ENCODE measurements around the gene AGPAT1. TPM values are rescaled to one million over a fixed set of nuclear protein-coding genes. Genes with fewer than 3 reads are reported as not detected.

AGPAT1 gene
- total RNA-seq, 1 donor from 2014 or later = 57.2 TPM

DNA sequence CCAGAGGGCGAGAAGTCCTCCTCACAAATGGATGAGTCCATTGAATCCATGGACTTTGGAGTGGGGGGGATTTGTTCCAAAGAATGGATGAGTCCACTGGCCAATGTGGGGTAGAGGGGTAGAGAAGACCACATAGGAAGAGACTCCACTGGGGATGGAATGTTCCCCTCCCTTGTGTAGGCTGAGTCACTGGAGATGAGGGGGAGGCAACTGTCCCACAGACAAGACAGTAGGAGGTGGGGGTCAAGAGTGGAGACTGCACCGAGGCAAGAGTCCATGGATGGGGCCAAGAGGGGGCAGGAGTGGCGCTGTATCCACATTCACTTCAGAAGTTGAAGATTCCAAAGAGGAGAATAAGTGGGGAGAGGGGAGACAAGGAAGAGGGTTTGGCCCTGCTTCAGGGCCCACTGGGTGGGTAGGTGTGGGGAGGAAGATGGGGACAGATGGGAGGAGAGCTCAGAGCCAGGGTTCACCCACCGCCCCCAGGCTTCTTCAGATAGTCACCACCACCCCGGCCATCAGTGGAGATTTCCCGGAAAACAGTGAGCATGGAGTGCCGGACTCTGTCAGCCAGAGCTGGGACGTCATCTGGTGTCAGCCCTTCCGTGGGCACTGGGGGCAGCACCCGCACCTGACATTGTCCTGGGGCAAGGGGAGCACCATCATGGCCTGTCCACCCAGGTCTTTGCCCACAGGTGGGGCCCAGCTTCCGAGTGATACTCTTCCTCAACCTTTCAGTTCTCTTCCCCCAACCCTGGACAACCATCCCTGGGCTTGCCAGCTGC, 6.9 kb downstream of the AGPAT1 start:
- no peak for DNase-seq (ENCODE audit: low read depth)
- Histone ChIP-seq H3K4me3 (ENCODE audit: low read depth, low read length) (no peak overlapping the region), H3K36me3 (ENCODE audit: control insufficient read depth, insufficient read depth, low read length) (peaks cover 4% of the 10 kb centered on the region), H3K27me3 (ENCODE audit: control insufficient read depth, insufficient read depth, low read length) (no peaks in the 10 kb centered on the region)
- TF ChIP-seq, protein P1, sequence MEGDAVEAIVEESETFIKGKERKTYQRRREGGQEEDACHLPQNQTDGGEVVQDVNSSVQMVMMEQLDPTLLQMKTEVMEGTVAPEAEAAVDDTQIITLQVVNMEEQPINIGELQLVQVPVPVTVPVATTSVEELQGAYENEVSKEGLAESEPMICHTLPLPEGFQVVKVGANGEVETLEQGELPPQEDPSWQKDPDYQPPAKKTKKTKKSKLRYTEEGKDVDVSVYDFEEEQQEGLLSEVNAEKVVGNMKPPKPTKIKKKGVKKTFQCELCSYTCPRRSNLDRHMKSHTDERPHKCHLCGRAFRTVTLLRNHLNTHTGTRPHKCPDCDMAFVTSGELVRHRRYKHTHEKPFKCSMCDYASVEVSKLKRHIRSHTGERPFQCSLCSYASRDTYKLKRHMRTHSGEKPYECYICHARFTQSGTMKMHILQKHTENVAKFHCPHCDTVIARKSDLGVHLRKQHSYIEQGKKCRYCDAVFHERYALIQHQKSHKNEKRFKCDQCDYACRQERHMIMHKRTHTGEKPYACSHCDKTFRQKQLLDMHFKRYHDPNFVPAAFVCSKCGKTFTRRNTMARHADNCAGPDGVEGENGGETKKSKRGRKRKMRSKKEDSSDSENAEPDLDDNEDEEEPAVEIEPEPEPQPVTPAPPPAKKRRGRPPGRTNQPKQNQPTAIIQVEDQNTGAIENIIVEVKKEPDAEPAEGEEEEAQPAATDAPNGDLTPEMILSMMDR (IDR thresholded peaks at IDR 0.05; ENCODE audit: insufficient read depth, low read length, poor library complexity, severe bottlenecking) = no peak

DNA sequence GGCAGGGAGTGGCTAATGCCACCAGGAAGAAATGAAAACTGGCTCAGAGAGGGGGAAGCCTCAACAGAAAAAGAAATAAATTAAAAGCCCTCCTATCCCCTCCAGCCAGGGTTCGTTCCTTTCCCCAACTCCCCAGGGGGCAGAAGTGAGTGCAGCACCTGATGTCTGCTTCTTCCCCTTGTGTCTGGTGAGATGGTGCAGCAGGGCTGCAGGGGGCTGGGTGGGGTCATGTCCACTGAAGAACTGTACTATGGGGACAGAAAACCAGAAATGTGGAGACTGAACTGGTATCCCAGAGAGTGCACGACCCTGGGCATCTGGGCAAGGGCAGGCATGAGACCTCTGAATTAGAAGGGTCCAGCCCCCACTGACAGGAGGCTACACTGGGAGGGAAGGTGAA, 7.5 kb downstream of the AGPAT1 start:
- DNase-seq (ENCODE audit: low read depth) = no peak
- TF ChIP-seq, protein P1 (IDR thresholded peaks at IDR 0.05; ENCODE audit: insufficient read depth, low read length, poor library complexity, severe bottlenecking) = no peak
- Histone ChIP-seq H3K36me3 (ENCODE audit: control insufficient read depth, insufficient read depth, low read length) (peaks cover 4% of the 10 kb centered on the region), H3K4me3 (ENCODE audit: low read depth, low read length) (no peak overlapping the region), H3K27me3 (ENCODE audit: control insufficient read depth, insufficient read depth, low read length) (no peaks in the 10 kb centered on the region)

DNA sequence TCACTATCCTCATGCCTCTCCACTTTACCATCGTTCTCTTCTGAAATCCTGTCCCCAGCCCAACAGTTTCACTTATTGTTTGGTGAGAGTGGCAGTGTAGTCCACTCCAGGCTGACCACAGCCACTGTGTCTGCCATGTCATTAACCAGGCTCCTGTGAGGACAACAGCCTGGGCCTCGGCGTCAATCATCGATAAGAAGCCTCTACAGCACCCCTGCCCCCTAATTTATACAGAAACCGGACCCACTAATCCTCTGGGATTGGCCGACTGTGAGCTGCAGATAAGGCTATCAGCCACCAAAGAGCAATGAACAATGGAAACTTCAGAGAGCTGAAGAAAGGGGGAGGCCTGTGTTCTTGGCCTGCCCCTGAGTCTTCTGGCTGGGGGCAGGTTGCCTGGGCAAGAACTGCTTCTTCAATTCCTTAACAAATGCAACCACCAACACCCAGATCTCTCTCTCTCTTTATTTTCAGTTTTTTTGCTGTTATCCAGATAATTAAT, 8.1 kb downstream of the AGPAT1 start:
- no peak for DNase-seq (ENCODE audit: low read depth)
- H3K27me3 ChIP-seq (ENCODE audit: control insufficient read depth, insufficient read depth, low read length) = no peaks in the 10 kb centered on the region
- peaks cover 4% of the 10 kb centered on the region for H3K36me3 ChIP-seq (ENCODE audit: control insufficient read depth, insufficient read depth, low read length)
- TF ChIP-seq, protein P1 (IDR thresholded peaks at IDR 0.05; ENCODE audit: insufficient read depth, low read length, poor library complexity, severe bottlenecking) = no peak
- no peak overlapping the region for H3K4me3 ChIP-seq (ENCODE audit: low read depth, low read length)

DNA sequence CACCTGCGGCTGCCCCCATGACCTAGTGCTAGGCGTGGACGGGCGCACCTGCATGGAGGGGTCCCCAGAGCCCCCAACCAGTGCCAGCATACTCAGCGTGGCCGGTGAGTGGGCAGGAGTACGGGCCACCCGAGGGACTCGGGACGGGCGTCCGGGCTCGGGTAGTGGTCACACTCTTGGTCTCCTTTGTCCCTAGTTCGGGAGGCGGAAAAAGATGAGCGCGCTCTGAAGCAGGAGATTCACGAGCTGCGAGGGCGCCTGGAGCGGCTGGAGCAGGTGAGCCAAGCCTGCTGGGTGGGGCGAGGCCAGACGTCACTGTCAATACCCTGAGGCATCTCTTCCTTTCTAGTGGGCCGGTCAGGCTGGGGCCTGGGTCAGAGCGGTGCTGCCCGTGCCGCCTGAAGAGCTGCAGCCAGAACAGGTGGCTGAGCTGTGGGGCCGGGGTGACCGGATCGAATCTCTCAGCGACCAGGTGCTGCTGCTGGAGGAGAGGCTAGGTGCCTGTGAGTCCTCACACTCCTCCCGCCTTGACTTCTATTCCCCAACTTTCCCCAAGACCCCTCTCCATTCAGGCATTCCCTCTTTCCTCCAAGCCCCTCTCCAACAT, 8.6 kb downstream of the AGPAT1 start:
- peaks cover 4% of the 10 kb centered on the region for H3K36me3 ChIP-seq (ENCODE audit: control insufficient read depth, insufficient read depth, low read length)
- TF ChIP-seq, protein P1 (IDR thresholded peaks at IDR 0.05; ENCODE audit: insufficient read depth, low read length, poor library complexity, severe bottlenecking) = no peak
- no peaks in the 10 kb centered on the region for H3K27me3 ChIP-seq (ENCODE audit: control insufficient read depth, insufficient read depth, low read length)
- no peak for DNase-seq (ENCODE audit: low read depth)
- no peak overlapping the region for H3K4me3 ChIP-seq (ENCODE audit: low read depth, low read length)

DNA sequence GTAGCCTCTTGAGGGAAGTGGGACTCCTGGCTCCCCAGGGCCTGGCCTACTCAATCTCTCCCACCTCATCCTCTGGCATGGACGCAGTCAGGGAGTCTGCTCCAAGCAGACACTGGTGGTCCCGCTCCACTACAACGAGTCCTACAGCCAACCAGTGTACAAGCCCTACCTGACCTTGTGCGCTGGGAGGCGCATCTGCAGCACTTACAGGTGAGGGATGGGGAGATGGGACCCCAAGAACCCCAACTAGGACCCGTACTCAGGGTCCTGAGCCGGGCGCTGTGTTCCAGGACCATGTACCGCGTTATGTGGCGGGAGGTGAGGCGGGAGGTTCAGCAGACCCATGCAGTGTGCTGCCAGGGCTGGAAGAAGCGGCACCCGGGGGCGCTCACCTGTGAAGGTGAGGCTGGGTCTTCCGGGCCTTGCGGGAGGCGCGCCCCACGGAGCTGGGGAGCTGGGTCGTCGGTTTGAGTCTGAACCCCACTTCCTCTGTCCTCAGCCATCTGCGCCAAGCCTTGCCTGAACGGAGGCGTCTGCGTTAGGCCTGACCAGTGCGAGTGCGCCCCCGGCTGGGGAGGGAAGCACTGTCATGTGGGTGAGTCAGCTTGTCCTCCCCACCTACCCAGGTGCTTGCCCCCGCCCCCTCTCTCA, 9.3 kb downstream of the AGPAT1 start:
- no peak for DNase-seq (ENCODE audit: low read depth)
- H3K27me3 ChIP-seq (ENCODE audit: control insufficient read depth, insufficient read depth, low read length) = no peaks in the 10 kb centered on the region
- TF ChIP-seq, protein P1 (IDR thresholded peaks at IDR 0.05; ENCODE audit: insufficient read depth, low read length, poor library complexity, severe bottlenecking) = no peak
- H3K4me3 ChIP-seq (ENCODE audit: low read depth, low read length) = no peak overlapping the region
- H3K36me3 ChIP-seq (ENCODE audit: control insufficient read depth, insufficient read depth, low read length) = peaks cover 4% of the 10 kb centered on the region
